ENCODE measurements around the gene NDUFA3.

Gene NDUFA3

GRCh38 chr19:54108496-54108895, 5.8 kb downstream of the NDUFA3 start:
- DNase-seq: no peak

GRCh38 chr19:54109651-54110050, 7.0 kb downstream of the NDUFA3 start:
- DNase-seq: no peak

GRCh38 chr19:54114340-54115108, 11.9 kb downstream of the NDUFA3 start:
- DNase-seq: no peak

GRCh38 chr19:54115109-54116063, 12.7 kb downstream of the NDUFA3 start, which contains the start of the genes PRPF31 and TFPT:
TSS of gene PRPF31 (plus strand) at chr19:54115754. CDS start at chr19:54118279, 2,525 bp downstream.
TSS of gene TFPT (minus strand) at chr19:54115657. CDS start at chr19:54115269, 388 bp downstream.
- DNase-seq: peak; percentile 97

- DNase-seq: no peak
Measured at GRCh38 chr19:54121259-54121658, 18.6 kb downstream of the NDUFA3 start.

GRCh38 chr19:54123682-54124081, 21.0 kb downstream of the NDUFA3 start:
- DNase-seq: no peak

GRCh38 chr19:54124393-54124792, 21.7 kb downstream of the NDUFA3 start:
- no peak for DNase-seq

- DNase-seq: no peak
Measured at GRCh38 chr19:54125713-54126112, 23.1 kb downstream of the NDUFA3 start.

- DNase-seq: no peak
Measured at GRCh38 chr19:54127688-54128440, 25.2 kb downstream of the NDUFA3 start.

- DNase-seq: no peak
Measured at GRCh38 chr19:54128441-54128725, 25.7 kb downstream of the NDUFA3 start.

- DNase-seq: no peak
Measured at GRCh38 chr19:54128796-54129616, 26.4 kb downstream of the NDUFA3 start.

GRCh38 chr19:54129617-54129996, 27.0 kb downstream of the NDUFA3 start:
- no peak for DNase-seq

- DNase-seq: no peak
Measured at GRCh38 chr19:54133312-54133956, 30.8 kb downstream of the NDUFA3 start.

- no peak for DNase-seq
Measured at GRCh38 chr19:54133957-54134590, 31.4 kb downstream of the NDUFA3 start.

- no peak for DNase-seq
Measured at GRCh38 chr19:54136086-54136863, 33.6 kb downstream of the NDUFA3 start.

- DNase-seq: peak; percentile 100
Measured at GRCh38 chr19:54136864-54137698, 34.4 kb downstream of the NDUFA3 start.

GRCh38 chr19:54137699-54138488, 35.2 kb downstream of the NDUFA3 start, which contains the start of gene CNOT3:
TSS of gene CNOT3 (plus strand) at chr19:54137762. CDS start at chr19:54142979, 5,217 bp downstream.
- DNase-seq: no peak

GRCh38 chr19:54138489-54139256, 36.0 kb downstream of the NDUFA3 start:
- DNase-seq: no peak

Data from NCI-H446 treated with DMSO at 0.1 percent for 48 hours (cell line).